ENCODE data around the gene FAF2. TPM values are rescaled to one million over a fixed set of nuclear protein-coding genes. Genes with fewer than 3 reads are reported as not detected.

FAF2 gene
- total RNA-seq, 1 donor from 2014 or later, result 31.8 TPM

GRCh38 chr5:176530393-176530982, 82.3 kb downstream of the FAF2 start:
- no peak for TF ChIP-seq CTCF (IDR thresholded peaks at IDR 0.05)
- peak; percentile 47 for DNase-seq
- Histone ChIP-seq H3K4me1 (peaks cover 51% of the 10 kb centered on the region), H3K27ac (no peak overlapping the region), H3K27me3 (ENCODE audit: low read depth) (no peaks in the 10 kb centered on the region), H3K9me3 (no peaks in the 10 kb centered on the region), H3K36me3 (peaks cover 48% of the 10 kb centered on the region), H3K4me3 (no peak overlapping the region)
- ATAC-seq, result no peak
- intact Hi-C loops (cut with DNase I), result no loop called here

- peaks cover 46% of the 10 kb centered on the region for H3K36me3 ChIP-seq
- peak; percentile 41 for DNase-seq
- peaks cover 58% of the 10 kb centered on the region for H3K4me1 ChIP-seq
- no peak overlapping the region for H3K4me3 ChIP-seq
- intact Hi-C loops (cut with DNase I), result no loop called here
- TF ChIP-seq CTCF (IDR thresholded peaks at IDR 0.05), result no peak
- no peak overlapping the region for H3K27ac ChIP-seq
- no peaks in the 10 kb centered on the region for H3K9me3 ChIP-seq
- no peaks in the 10 kb centered on the region for H3K27me3 ChIP-seq (ENCODE audit: low read depth)
- ATAC-seq, result no peak
Observed at GRCh38 chr5:176530983-176531901, 83.1 kb downstream of the FAF2 start.

DNA sequence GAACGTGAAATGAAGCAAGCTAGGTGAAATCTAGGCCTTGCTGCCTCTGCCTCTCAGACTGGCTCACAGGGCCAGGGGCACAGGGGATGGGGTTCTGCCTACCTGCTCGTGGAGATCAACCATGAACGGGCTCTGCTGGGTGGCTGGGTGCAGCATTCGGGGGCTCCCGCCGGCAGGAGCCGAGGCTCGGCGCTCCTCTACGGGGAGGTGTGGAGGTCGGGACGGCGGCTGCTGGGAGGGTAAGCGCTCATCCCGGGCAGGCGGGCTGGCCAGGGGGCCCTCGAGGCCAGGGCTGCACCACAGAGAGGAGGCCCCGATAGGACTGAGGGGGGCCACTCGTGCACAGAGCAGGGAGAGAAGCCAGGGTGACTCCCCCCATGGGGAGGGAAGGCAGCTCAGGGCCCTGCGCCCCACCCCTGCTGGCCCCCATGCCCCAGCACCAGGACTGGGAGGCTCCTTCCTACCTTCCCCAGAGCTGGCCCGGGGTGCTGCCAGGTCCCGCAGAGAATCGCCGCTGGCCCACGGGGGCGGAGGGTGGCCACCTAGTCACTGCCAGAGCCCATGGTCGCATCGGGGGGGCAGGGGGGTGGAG, 83.8 kb downstream of the FAF2 start:
- H3K4me3 ChIP-seq, result no peak overlapping the region
- no peaks in the 10 kb centered on the region for H3K9me3 ChIP-seq
- peaks cover 46% of the 10 kb centered on the region for H3K36me3 ChIP-seq
- peak; percentile 37 for DNase-seq
- ATAC-seq, result no peak
- intact Hi-C loops (cut with DNase I), result no loop called here
- TF ChIP-seq CTCF (IDR thresholded peaks at IDR 0.05), result no peak
- no peaks in the 10 kb centered on the region for H3K27me3 ChIP-seq (ENCODE audit: low read depth)
- H3K4me1 ChIP-seq, result peaks cover 60% of the 10 kb centered on the region
- no peak overlapping the region for H3K27ac ChIP-seq

DNA sequence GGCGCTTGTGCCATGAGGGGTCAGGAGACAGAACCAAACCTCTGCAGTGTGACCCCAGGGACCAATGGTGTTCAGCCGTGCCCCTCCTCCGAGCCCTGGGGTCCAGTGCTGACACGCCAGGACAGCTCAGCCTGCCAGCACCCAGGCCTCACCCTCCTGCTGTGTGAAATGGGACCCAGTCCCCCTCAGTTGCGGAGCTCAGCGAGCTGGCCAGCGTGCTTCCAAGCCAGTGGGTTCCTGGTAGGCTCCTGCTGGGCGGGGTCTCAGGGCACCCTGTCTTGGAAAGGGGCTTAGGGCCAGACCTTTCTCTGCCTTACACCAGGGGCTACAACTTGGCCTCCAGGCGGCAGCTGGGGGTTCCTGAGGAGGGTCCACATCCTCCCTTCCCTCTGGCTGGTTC, 84.6 kb downstream of the FAF2 start:
- no peak for ATAC-seq
- H3K4me1 ChIP-seq, result peaks cover 60% of the 10 kb centered on the region

More for the DNA sequence above, 84.6 kb downstream of the FAF2 start:
- Histone ChIP-seq H3K36me3 (peaks cover 41% of the 10 kb centered on the region), H3K9me3 (no peaks in the 10 kb centered on the region), H3K4me3 (peak overlapping the region; percentile 27), H3K27ac (peak overlapping the region; percentile 98), H3K27me3 (ENCODE audit: low read depth) (no peaks in the 10 kb centered on the region)
- DNase-seq, result peak; percentile 43
- no peak for TF ChIP-seq CTCF (IDR thresholded peaks at IDR 0.05)
- intact Hi-C loops (cut with DNase I), result no loop called here

Data from lower lobe of right lung (tissue), 2 donors.